Panc1 (cell line): ENCODE data around the gene ATG16L2. TPM values are rescaled to one million over a fixed set of nuclear protein-coding genes. Genes with fewer than 3 reads are reported as not detected.
"Not testable (repeated sequence)": the region's sequence is repeated elsewhere in the genome, so short reads cannot be mapped to it uniquely, and the experiment has no call there.

Experiments
- ATAC-seq: fragments of 200-7000 bp; cut with Tn5 transposase; 2 replicates; pipeline ENCODE4 v1.9.1; 2020; ENCODE audit warnings: mild to moderate bottlenecking, moderate library complexity
- BruUV-seq: library from RNA; stranded (reverse); fragments of 400-500 nt; replicated peaks from 2 replicates; lab custom pipeline; 2021; lab: Mats Ljungman, UMichigan
- CTCF ChIA-PET: fragments of 300-600 bp; sonication (Branson Sonifier 250); formaldehyde crosslinking; loops from one replicate; lab custom pipeline; 2022; ENCODE audit warnings: antibody characterized with exemption; lab: Charles Lee
- POLR2A ChIA-PET: fragments of 300-600 bp; sonication (Branson Sonifier 250); formaldehyde crosslinking; loops from one replicate; lab custom pipeline; 2022; ENCODE audit warnings: antibody characterized with exemption; lab: Charles Lee
- DNase-seq: peaks from one replicate; pipeline ENCODE4 v3.0.0-alpha.2; 2010; ENCODE audit warnings: low read depth, low spot score
- H3K27ac ChIP-seq: 2 replicates; pipeline ENCODE4 v1.5.1; 2011; ENCODE audit warnings: mild to moderate bottlenecking, low read length, inconsistent platforms
- H3K27me3 ChIP-seq: fragments of 200-500 bp; sonication (Bioruptor generic); 2 replicates; pipeline ENCODE4 v1.6.0; 2014; ENCODE audit warnings: low read length, inconsistent platforms; ENCODE audit not compliant: control insufficient read depth, insufficient read depth
- H3K36me3 ChIP-seq: fragments of 200-500 bp; sonication (Bioruptor generic); 2 replicates; pipeline ENCODE4 v1.5.1; 2014; ENCODE audit warnings: inconsistent platforms, mild to moderate bottlenecking, low read length, moderate library complexity; ENCODE audit not compliant: control insufficient read depth, insufficient read depth
- H3K4me1 ChIP-seq: 2 replicates; pipeline ENCODE4 v1.5.1; 2011; ENCODE audit warnings: inconsistent platforms, mild to moderate bottlenecking, low read length, moderate library complexity; ENCODE audit not compliant: control insufficient read depth, insufficient read depth
- H3K4me3 ChIP-seq, 2 experiments: 2 replicates each; pipeline ENCODE4 v1.5.1; 2011 to 2012; ENCODE audit warnings: low read depth in 2 of 2, low read length in 2 of 2, mild to moderate bottlenecking in 2 of 2, inconsistent platforms in 1 of 2, moderate library complexity in 1 of 2
- H3K9me3 ChIP-seq: fragments of 200-500 bp; sonication (Bioruptor generic); 2 replicates; pipeline ENCODE4 v1.5.1; 2014; ENCODE audit warnings: low read depth, mild to moderate bottlenecking, inconsistent platforms, low read length, moderate library complexity; ENCODE audit not compliant: control insufficient read depth, insufficient read depth
- POLR2AphosphoS5 ChIP-seq: IDR thresholded peaks from 2 replicates; pipeline ENCODE4 v1.6.1; 2012; ENCODE audit warnings: mild to moderate bottlenecking, low read depth, low read length, moderate library complexity
- REST ChIP-seq, 2 experiments: IDR thresholded peaks; 2 replicates each; pipeline ENCODE4 v1.6.1; 2011 to 2012; ENCODE audit warnings: low read depth in 2 of 2, control low read depth in 1 of 2, low read length in 1 of 2, mild to moderate bottlenecking in 1 of 2, moderate library complexity in 1 of 2; ENCODE audit not compliant: insufficient read depth in 1 of 2
- SIN3A ChIP-seq: IDR thresholded peaks from 2 replicates; pipeline ENCODE4 v1.6.1; 2012; ENCODE audit warnings: low read depth, mild to moderate bottlenecking, low read length, moderate library complexity, borderline replicate concordance; ENCODE audit not compliant: insufficient read depth
- TCF7L2 ChIP-seq: IDR thresholded peaks from 2 replicates; pipeline ENCODE4 v1.6.1; 2011; ENCODE audit warnings: mild to moderate bottlenecking, low read depth, low read length, inconsistent platforms
- in situ Hi-C: cut with HindIII; loops from 2 replicates; pipeline ENCODE4 v1.10.0; 2016; ENCODE audit warnings: low sequenced_read_pairs, low pct_unique_long_range_greater_than_20kb
- intact Hi-C: fragments of 100-400 bp; cut with micrococcal nuclease; formaldehyde crosslinking; loops from one replicate; pipeline ENCODE4 v1.10.0; 2022; ENCODE audit not compliant: unreplicated experiment
- total RNA-seq: library from RNA; stranded (reverse); gene quantifications from one replicate; pipeline ENCODE4 v1.2.1, GENCODE V29; 2021; ENCODE audit not compliant: unreplicated experiment
- TF ChIP-seq, protein P1 (sequence below): fragments of 450-650 bp; IDR thresholded peaks from 2 replicates; pipeline ENCODE4 v1.5.1; 2017; ENCODE audit warnings: mild to moderate bottlenecking

The ATG16L2 gene
- total RNA-seq, 1 experiment from 2014 or later = 14.6 TPM

- intact Hi-C loops = no loop called here
- Histone ChIP-seq H3K27ac (no peak overlapping the region), H3K4me1 (peaks cover 9% of the 10 kb centered on the region), H3K27me3 (no peaks in the 10 kb centered on the region), H3K4me3 (no peak overlapping the region), H3K36me3 (no peaks in the 10 kb centered on the region), H3K9me3 (no peaks in the 10 kb centered on the region)
- ChIA-PET CTCF (no interaction called here), POLR2A (no interaction called here)
- in situ Hi-C loops = no loop called here
- TF ChIP-seq, protein P1, sequence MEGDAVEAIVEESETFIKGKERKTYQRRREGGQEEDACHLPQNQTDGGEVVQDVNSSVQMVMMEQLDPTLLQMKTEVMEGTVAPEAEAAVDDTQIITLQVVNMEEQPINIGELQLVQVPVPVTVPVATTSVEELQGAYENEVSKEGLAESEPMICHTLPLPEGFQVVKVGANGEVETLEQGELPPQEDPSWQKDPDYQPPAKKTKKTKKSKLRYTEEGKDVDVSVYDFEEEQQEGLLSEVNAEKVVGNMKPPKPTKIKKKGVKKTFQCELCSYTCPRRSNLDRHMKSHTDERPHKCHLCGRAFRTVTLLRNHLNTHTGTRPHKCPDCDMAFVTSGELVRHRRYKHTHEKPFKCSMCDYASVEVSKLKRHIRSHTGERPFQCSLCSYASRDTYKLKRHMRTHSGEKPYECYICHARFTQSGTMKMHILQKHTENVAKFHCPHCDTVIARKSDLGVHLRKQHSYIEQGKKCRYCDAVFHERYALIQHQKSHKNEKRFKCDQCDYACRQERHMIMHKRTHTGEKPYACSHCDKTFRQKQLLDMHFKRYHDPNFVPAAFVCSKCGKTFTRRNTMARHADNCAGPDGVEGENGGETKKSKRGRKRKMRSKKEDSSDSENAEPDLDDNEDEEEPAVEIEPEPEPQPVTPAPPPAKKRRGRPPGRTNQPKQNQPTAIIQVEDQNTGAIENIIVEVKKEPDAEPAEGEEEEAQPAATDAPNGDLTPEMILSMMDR = no peak
- TF ChIP-seq SIN3A = no peak
- TF ChIP-seq REST (IDR thresholded peaks at IDR 0.05; ENCODE audit: insufficient read depth in 1 of 2, low read depth in 2 of 2, low read length in 1 of 2) = no peak
- no peak for TF ChIP-seq TCF7L2
- TF ChIP-seq POLR2AphosphoS5 = no peak
- no peak for DNase-seq
- no peak for ATAC-seq
- no TSS peak for BruUV-seq
Measured at GRCh38 chr11:72788241-72788640, 26.0 kb upstream of the ATG16L2 start.

GRCh38 chr11:72789493-72790131, 24.6 kb upstream of the ATG16L2 start:
- H3K4me3 ChIP-seq = no peak overlapping the region
- BruUV-seq = no TSS peak
- no peak overlapping the region for H3K27ac ChIP-seq
- CTCF ChIA-PET = no interaction called here
- peaks cover 15% of the 10 kb centered on the region for H3K4me1 ChIP-seq
- no peaks in the 10 kb centered on the region for H3K36me3 ChIP-seq
- H3K9me3 ChIP-seq = no peaks in the 10 kb centered on the region
- no peak for ATAC-seq
- in situ Hi-C loops (no loop called here), intact Hi-C loops (loop anchor here (5.0 kb wide), 1 partner anchor 62 kb away; no protein-coding TSS in a partner anchor)
- POLR2A ChIA-PET = no interaction called here
- no peak for DNase-seq
- H3K27me3 ChIP-seq = no peaks in the 10 kb centered on the region
- no peak for TF ChIP-seq POLR2AphosphoS5
- no peak for TF ChIP-seq TCF7L2
- no peak for TF ChIP-seq SIN3A

GRCh38 chr11:72791228-72791627, 23.0 kb upstream of the ATG16L2 start:
- BruUV-seq, in situ Hi-C loops: not testable (repeated sequence)

More at GRCh38 chr11:72791228-72791627, 23.0 kb upstream of the ATG16L2 start:
- peaks cover 15% of the 10 kb centered on the region for H3K4me1 ChIP-seq
- ATAC-seq, H3K9me3 ChIP-seq, H3K4me3 ChIP-seq, H3K27me3 ChIP-seq, H3K27ac ChIP-seq, POLR2A ChIA-PET, DNase-seq, H3K36me3 ChIP-seq: not testable (repeated sequence)
- CTCF ChIA-PET = interaction anchor here (0.6 kb wide), 1 partner anchor 81 kb away, joined by 3 read pairs; no protein-coding TSS in a partner anchor
- intact Hi-C loops = loop anchor here (5.0 kb wide), 1 partner anchor 64 kb away; no protein-coding TSS in a partner anchor
